Measurements from ENCODE around the gene ZDHHC14.
"Not testable (repeated sequence)": the region's sequence is repeated elsewhere in the genome, so short reads cannot be mapped to it uniquely, and the experiment has no call there.

ZDHHC14 gene

DNA sequence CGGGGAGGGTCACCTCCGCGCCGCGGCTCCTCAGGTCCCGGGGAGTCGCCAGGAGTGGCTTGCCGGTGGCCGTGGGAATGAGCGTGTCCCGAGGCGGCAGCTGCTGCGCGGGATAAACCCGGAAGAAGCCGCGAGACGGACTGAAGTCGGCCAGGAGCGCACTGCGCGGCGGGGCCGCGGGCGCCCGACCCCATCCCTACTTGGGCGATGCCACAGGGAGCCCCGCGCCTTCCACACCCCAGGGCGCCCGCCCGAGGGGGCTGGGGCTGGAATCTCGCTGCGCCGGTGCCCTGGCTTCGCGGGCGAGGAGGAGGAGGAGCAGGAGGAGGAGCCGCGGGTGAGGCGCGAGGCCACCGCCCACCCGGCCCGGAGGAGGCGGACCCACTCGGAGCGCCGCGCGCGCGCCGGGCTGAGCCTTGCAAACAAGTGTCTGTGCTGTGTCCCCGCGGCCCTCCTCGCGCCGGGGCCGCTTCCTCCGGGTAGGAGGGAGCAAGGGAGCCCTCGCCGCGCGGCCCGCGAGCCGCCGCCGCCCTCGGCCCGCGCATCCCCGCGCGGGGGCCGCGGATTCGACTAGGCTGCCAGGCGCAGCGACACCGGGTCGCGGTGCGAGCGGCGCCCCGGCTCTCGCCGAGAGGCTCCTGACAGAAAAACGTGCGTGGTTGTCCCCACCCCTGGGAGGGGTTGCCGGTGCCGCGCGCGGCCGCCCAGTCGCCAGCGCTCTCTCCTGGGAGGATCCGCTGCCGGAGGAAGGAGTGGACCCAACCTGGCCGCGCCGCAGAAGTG, at the start of gene ZDHHC14:
ZDHHC14 (plus strand) TSS at position 412 of the 783 bp plus-strand sequence.
- no peaks in the 10 kb centered on the region for H3K9me3 Mint-ChIP-seq
- H3K27me3 Mint-ChIP-seq: peaks cover 4% of the 10 kb centered on the region
- peaks cover 35% of the 10 kb centered on the region for H3K4me1 Mint-ChIP-seq
- H3K36me3 Mint-ChIP-seq: peaks cover 2% of the 10 kb centered on the region
- H3K4me3 Mint-ChIP-seq: peak within 1 kb of the TSS; percentile 86
- peak within 1 kb of the TSS; percentile 66 for H3K27ac Mint-ChIP-seq

- no peaks in the 10 kb centered on the region for H3K36me3 Mint-ChIP-seq
- H3K27ac Mint-ChIP-seq: no peak overlapping the region
- no peak overlapping the region for H3K4me3 Mint-ChIP-seq
- no peaks in the 10 kb centered on the region for H3K4me1 Mint-ChIP-seq
- no peaks in the 10 kb centered on the region for H3K9me3 Mint-ChIP-seq
- peaks cover 22% of the 10 kb centered on the region for H3K27me3 Mint-ChIP-seq
Observed at GRCh38 chr6:157332813-157333212, 48.2 kb upstream of the ZDHHC14 start.

- Mint-ChIP-seq H3K9me3 (no peaks in the 10 kb centered on the region), H3K36me3 (no peaks in the 10 kb centered on the region), H3K27me3 (peaks cover 18% of the 10 kb centered on the region), H3K4me3 (no peak overlapping the region), H3K27ac (no peak overlapping the region), H3K4me1 (no peaks in the 10 kb centered on the region)
Observed at GRCh38 chr6:157333537-157333936, 47.5 kb upstream of the ZDHHC14 start.

GRCh38 chr6:157333956-157334355, 47.0 kb upstream of the ZDHHC14 start:
- no peaks in the 10 kb centered on the region for H3K9me3 Mint-ChIP-seq
- H3K4me3 Mint-ChIP-seq: no peak overlapping the region
- no peaks in the 10 kb centered on the region for H3K36me3 Mint-ChIP-seq
- H3K4me1 Mint-ChIP-seq: no peaks in the 10 kb centered on the region
- H3K27me3 Mint-ChIP-seq: peaks cover 16% of the 10 kb centered on the region
- no peak overlapping the region for H3K27ac Mint-ChIP-seq

DNA sequence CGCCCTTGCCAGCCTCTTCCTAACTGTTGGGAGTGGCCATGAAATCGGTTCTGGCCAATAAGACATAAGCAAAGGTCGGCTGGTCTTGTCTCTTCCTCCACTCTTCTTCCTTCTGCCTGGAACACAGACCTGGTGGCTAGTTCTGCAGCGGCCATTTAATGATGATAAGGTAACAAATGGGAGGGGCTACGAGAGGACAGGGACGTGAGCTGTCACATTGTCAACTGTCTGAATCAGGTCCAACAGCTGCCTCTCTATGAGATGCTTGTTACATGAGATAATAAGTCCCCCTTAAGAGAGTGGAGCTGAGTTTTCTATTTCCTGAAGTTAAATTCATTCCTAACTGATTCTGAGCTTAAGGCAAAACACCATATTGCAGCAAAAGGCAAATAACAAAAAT, 45.2 kb upstream of the ZDHHC14 start:
- Mint-ChIP-seq H3K36me3 (no peaks in the 10 kb centered on the region), H3K27me3 (peaks cover 16% of the 10 kb centered on the region), H3K27ac (no peak overlapping the region), H3K4me3 (no peak overlapping the region), H3K4me1 (no peaks in the 10 kb centered on the region), H3K9me3 (no peaks in the 10 kb centered on the region)

GRCh38 chr6:157337276-157337675, 43.7 kb upstream of the ZDHHC14 start:
- H3K4me1 Mint-ChIP-seq: not testable (repeated sequence)

DNA sequence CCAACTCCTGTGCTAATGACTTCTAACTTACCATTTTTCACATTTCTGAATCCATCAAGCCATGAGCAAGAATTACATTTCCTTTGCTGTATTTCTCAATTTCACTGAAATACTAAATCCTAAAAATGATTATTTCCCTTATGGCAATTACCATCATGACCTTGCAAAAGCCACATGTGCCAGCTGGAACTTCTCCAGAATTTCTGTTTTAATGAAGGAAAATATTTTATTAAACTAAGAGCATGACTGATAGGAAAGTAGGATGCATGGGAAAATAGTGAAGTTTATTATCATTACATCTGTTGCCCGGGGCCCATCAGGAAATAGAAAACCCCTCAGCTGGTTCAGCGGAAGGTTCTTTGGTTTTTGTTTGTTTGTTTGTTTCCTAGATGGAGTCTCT, 43.2 kb upstream of the ZDHHC14 start:
- H3K4me3 Mint-ChIP-seq: no peak overlapping the region
- no peaks in the 10 kb centered on the region for H3K4me1 Mint-ChIP-seq
- H3K27ac Mint-ChIP-seq: no peak overlapping the region
- no peaks in the 10 kb centered on the region for H3K36me3 Mint-ChIP-seq
- H3K27me3 Mint-ChIP-seq: peaks cover 20% of the 10 kb centered on the region
- no peaks in the 10 kb centered on the region for H3K9me3 Mint-ChIP-seq

More at GRCh38 chr6:157337276-157337675, 43.7 kb upstream of the ZDHHC14 start:
- H3K36me3 Mint-ChIP-seq, H3K27ac Mint-ChIP-seq, H3K9me3 Mint-ChIP-seq, H3K4me3 Mint-ChIP-seq: not testable (repeated sequence)
- peaks cover 18% of the 10 kb centered on the region for H3K27me3 Mint-ChIP-seq

DNA sequence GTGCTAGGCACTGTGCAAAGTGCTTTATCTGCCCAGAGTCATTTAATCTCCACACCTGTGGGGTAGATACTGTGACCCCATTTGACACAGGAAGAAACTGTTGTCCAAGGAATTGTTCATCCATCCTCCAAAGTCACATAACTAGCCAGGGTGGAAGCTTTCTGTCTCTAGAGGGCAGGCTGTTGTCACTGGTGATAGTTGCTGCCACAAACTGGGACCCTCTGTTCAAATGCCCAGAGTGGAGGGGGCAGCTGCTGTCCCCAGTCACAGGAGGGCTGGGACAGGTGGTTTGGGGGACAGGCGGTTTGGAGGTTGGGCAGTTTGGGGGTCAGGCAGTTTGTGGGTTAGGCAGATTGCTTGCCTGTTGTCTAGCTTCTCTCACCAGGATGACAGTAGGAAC, 41.6 kb upstream of the ZDHHC14 start:
- no peaks in the 10 kb centered on the region for H3K36me3 Mint-ChIP-seq
- no peak overlapping the region for H3K4me3 Mint-ChIP-seq
- H3K9me3 Mint-ChIP-seq: no peaks in the 10 kb centered on the region
- peaks cover 19% of the 10 kb centered on the region for H3K27me3 Mint-ChIP-seq
- no peaks in the 10 kb centered on the region for H3K4me1 Mint-ChIP-seq
- H3K27ac Mint-ChIP-seq: no peak overlapping the region

DNA sequence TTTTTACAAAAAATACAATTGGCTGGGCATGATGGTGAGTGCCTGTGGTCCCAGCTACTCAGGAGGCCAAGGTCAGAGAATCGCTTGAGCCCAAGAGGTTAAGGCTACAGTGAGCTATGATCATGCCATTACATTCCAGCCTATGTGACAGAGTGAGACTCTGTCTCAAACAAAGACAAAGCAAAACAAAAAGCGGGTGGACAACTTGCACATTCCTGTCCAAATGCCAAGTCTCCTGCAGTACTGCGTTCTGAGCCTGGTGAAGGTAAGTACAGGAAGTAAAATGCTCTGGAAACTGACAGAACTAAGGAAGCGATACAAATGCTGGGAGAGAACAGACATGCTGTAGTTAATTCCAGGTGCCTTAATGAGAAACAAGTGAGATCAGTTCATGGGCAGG, 37.3 kb upstream of the ZDHHC14 start:
- H3K36me3 Mint-ChIP-seq: no peaks in the 10 kb centered on the region
- H3K27ac Mint-ChIP-seq: no peak overlapping the region
- H3K27me3 Mint-ChIP-seq: peaks cover 21% of the 10 kb centered on the region

GRCh38 chr6:157346373-157346772, 34.6 kb upstream of the ZDHHC14 start:
- H3K27ac Mint-ChIP-seq: no peak overlapping the region
- peaks cover 21% of the 10 kb centered on the region for H3K27me3 Mint-ChIP-seq
- H3K4me1 Mint-ChIP-seq: no peaks in the 10 kb centered on the region
- no peak overlapping the region for H3K4me3 Mint-ChIP-seq
- no peaks in the 10 kb centered on the region for H3K9me3 Mint-ChIP-seq
- no peaks in the 10 kb centered on the region for H3K36me3 Mint-ChIP-seq

More for the DNA sequence above, 37.3 kb upstream of the ZDHHC14 start:
- Mint-ChIP-seq H3K4me1 (no peaks in the 10 kb centered on the region), H3K9me3 (no peaks in the 10 kb centered on the region), H3K4me3 (no peak overlapping the region)

- Mint-ChIP-seq H3K4me3 (no peak overlapping the region), H3K36me3 (no peaks in the 10 kb centered on the region), H3K27ac (no peak overlapping the region), H3K9me3 (no peaks in the 10 kb centered on the region), H3K27me3 (peaks cover 14% of the 10 kb centered on the region), H3K4me1 (no peaks in the 10 kb centered on the region)
Observed at GRCh38 chr6:157358287-157358686, 22.7 kb upstream of the ZDHHC14 start.

- Mint-ChIP-seq H3K27ac (no peak overlapping the region), H3K36me3 (no peaks in the 10 kb centered on the region), H3K4me3 (no peak overlapping the region), H3K4me1 (no peaks in the 10 kb centered on the region), H3K27me3 (peaks cover 28% of the 10 kb centered on the region), H3K9me3 (no peaks in the 10 kb centered on the region)
Observed at GRCh38 chr6:157361886-157362285, 19.1 kb upstream of the ZDHHC14 start.

DNA sequence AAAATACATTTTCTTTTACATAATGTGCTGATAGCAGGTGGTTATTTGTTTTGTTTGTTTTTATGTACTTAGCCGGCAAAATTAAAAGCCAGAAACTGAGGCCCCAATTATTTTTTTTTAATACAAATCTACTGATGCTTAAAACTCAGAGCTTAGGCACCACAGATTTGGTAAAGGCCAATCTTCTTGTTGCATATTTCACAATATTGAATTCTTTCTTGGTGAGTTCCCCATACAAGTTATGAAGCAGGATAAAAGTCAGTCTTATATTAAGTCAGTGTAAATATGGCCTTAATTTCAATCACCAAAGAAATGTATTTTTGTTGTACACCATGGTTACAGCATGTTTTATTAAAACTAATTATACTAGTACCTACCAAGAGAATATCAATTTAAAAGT, 16.3 kb upstream of the ZDHHC14 start:
- Mint-ChIP-seq H3K4me1 (peaks cover 14% of the 10 kb centered on the region), H3K27me3 (peaks cover 29% of the 10 kb centered on the region), H3K9me3 (no peaks in the 10 kb centered on the region), H3K4me3 (no peak overlapping the region), H3K36me3 (no peaks in the 10 kb centered on the region), H3K27ac (no peak overlapping the region)

DNA sequence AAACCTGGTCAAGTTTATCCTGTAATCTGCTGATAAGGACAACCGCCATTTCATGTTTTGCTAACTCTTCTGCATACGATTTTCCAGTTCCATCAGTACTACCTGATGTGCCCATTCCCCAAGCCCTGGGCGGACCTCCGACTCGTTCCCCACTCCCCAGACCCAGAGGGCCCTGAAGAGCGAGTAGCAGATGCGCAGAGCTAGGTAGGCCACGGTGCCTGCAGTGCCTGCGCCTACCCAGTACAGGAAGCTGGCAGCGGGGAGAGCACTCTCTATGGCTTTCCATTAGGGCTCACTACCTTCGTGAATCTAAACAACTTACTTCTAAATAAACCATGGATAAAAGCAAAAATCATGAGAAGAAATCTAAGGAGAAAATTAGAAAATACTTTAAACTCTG, 14.3 kb upstream of the ZDHHC14 start:
- H3K4me3 Mint-ChIP-seq: no peak overlapping the region
- no peaks in the 10 kb centered on the region for H3K9me3 Mint-ChIP-seq
- H3K27ac Mint-ChIP-seq: no peak overlapping the region
- peaks cover 27% of the 10 kb centered on the region for H3K27me3 Mint-ChIP-seq
- no peaks in the 10 kb centered on the region for H3K36me3 Mint-ChIP-seq
- H3K4me1 Mint-ChIP-seq: peaks cover 19% of the 10 kb centered on the region

GRCh38 chr6:157368359-157369049, 12.5 kb upstream of the ZDHHC14 start:
- peaks cover 24% of the 10 kb centered on the region for H3K27me3 Mint-ChIP-seq
- no peaks in the 10 kb centered on the region for H3K36me3 Mint-ChIP-seq
- no peak overlapping the region for H3K4me3 Mint-ChIP-seq
- peaks cover 19% of the 10 kb centered on the region for H3K4me1 Mint-ChIP-seq
- H3K9me3 Mint-ChIP-seq: no peaks in the 10 kb centered on the region
- H3K27ac Mint-ChIP-seq: peak overlapping the region; percentile 71

DNA sequence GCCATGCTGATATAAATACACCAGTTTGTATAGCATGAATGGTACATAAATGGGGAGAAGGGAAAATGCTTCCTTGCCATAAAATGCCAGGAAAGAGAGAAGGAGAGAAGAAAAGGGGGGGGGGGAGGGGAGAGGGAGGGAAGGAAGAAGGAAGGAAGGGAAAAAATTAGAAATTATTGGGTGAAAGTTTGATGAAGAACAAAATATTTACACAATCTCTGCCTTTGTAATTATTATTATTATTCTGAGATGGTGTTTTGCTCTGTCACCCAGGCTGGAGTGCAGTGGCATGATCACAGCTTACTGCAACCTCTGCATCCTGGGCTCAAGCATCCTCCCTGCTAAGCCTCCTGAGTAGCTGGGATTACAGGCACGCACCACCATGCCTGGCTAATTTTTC, 10.2 kb upstream of the ZDHHC14 start:
- peaks cover 18% of the 10 kb centered on the region for H3K27me3 Mint-ChIP-seq
- H3K4me1 Mint-ChIP-seq: peaks cover 19% of the 10 kb centered on the region
- H3K9me3 Mint-ChIP-seq: no peaks in the 10 kb centered on the region

More for the DNA sequence above, 10.2 kb upstream of the ZDHHC14 start:
- no peak overlapping the region for H3K4me3 Mint-ChIP-seq
- H3K36me3 Mint-ChIP-seq: no peaks in the 10 kb centered on the region
- no peak overlapping the region for H3K27ac Mint-ChIP-seq

Data from activated naive CD4-positive, alpha-beta T cell treated with anti-CD3 and anti-CD28 coated beads, Interleukin-2, amount 50 U/mL, for 24 hours (primary cell).